Pancreas (tissue), 10 donors: Measurements from ENCODE around the gene DPF3. TPM values are rescaled to one million over a fixed set of nuclear protein-coding genes. Genes with fewer than 3 reads are reported as not detected.

Source experiments
- ATAC-seq, 4 donors: fragments of 200-7000 bp; cut with Tn5 transposase; one replicate each; pipeline versions ENCODE4 v1.8.0 to v1.9.1; 2020; ENCODE audit warnings: mild to moderate bottlenecking in 4 of 4, moderate library complexity in 4 of 4
- DNase-seq, 6 donors: peaks; one replicate each; pipeline ENCODE4 v3.0.0-alpha.2; 2020
- FAIRE-seq: peaks from 2 replicates; lab custom pipeline; 2012; peaks lifted over from hg19 to GRCh38; lab: Jason Lieb, UNC
- H3K27ac ChIP-seq, 4 donors: fragments of 200-600 bp; sonication (generic); 1 replicate in 3 of 4; 2 replicates in 1 of 4; pipeline versions ENCODE4 v1.5.0 to v1.8.0; 2020
- H3K27me3 ChIP-seq, 4 donors: fragments of 200-600 bp; one replicate each; pipeline ENCODE4 v1.8.0; 2021
- H3K36me3 ChIP-seq, 3 donors: fragments of 200-600 bp; sonication (generic) in 1 of 3; one replicate each; pipeline versions ENCODE4 v1.5.0 to v1.8.0; 2020 to 2021
- H3K4me1 ChIP-seq, 3 donors: fragments of 200-600 bp; one replicate each; pipeline ENCODE4 v1.8.0; 2021
- H3K4me3 ChIP-seq, 4 donors: fragments of 200-600 bp; sonication (generic) in 2 of 4; one replicate each; pipeline versions ENCODE4 v1.5.0 to v1.8.0; 2020 to 2021
- H3K9me3 ChIP-seq, 4 donors: fragments of 200-600 bp; one replicate each; pipeline ENCODE4 v1.8.0; 2021
- CTCF ChIP-seq, 4 donors: fragments of 200-600 bp; sonication (generic) in 3 of 4; IDR thresholded peaks; one replicate each; pipeline versions ENCODE4 v1.5.0 to v1.8.0; 2021; ENCODE audit warnings: antibody characterized with exemption in 4 of 4
- WGBS, 2 donors: extraction: QIAGEN DNeasy Blood & Tissue Kit; methylation state at CpG; one replicate each; pipeline ENCODE4 v1.1.7; 2013; 5-methylcytosine and 5-hydroxymethylcytosine counted together
- intact Hi-C, 3 donors: fragments of 100-400 bp; cut with DNase I; formaldehyde crosslinking; loops; one replicate each; pipeline versions ENCODE4 v1.11.1 to v1.14.2; 2022
- polyA plus RNA-seq, 2 donors: library from polyadenylated mRNA; stranded (reverse); fragments of 200-250 nt; gene quantifications; one replicate each; pipeline ENCODE4 v1.2.3, GENCODE V29; 2013
- total RNA-seq, 6 donors: library from RNA; stranded (reverse); fragmentation: NEBNext Ultra II Directional in 4 of 6; extraction: Animal tissue kit (Norgen Biotek cat#: 25700) in 4 of 6; gene quantifications; one replicate each; pipeline versions ENCODE4 v1.2.1 to v1.2.4, GENCODE V29; 2021 to 2023
- donor health status: healthy with polysubstance abuse.
- donor health status: DM: no; HTN: no; CAD: no; lungs with moderate emphysema.
- donor health status: DM: no; HTN: no; CAD: no.
- donor health status: control.
- donor health status: control.
- donor health status: Bipolar disorder and iron deficiency.
- donor health status: DM: yes; HTN: yes; CAD: no.
- donor health status: DM: no; HTN: no; CAD: no.
- donor health status: DM: no; HTN: no; CAD: no.
- donor health status: DM: yes; HTN: yes; CAD: no.

The DPF3 gene
- total and polyA plus RNA-seq, 8 donors = 0.14 to 1.3 (median 0.86) TPM

DNA sequence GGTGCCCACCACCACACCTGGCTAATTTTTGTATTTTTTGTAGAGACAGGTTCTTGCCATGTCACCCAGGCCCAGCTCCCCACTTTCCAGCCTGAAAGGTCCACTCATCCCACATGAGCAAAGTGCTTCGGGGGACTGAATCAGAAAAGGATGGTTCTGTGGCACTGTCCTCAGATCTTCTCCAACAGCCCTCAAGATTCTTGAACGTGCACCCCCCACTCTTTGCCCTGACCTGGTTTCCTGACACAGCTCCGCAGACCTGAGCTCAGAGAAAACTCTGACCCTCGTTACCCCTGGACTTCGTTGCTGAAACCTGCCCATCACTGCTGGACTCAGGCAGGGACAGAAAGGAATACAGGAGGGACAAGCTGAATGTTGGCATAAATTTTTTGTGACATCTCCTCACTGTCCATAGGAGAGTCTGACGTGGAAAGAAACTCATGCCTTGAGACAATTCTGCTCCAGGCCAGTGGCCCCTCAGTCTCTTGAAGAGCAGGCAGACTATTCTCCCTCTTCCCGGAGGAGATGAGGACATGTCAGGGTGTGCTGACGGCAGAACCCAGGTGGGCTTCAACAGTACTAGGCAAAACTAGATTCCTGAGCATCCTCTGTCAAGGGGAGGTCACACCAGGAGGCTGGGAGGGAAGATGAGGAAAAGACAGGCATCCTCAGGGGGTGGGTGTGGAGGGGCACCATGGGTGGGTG lies 149.3 kb downstream of the DPF3 start:
- peak overlapping the region in 2 of 4 donors; percentile 10 to 36 for H3K27ac ChIP-seq
- no peak for TF ChIP-seq CTCF (IDR thresholded peaks at IDR 0.05)
- no peaks in the 10 kb centered on the region for H3K9me3 ChIP-seq
- no peaks in the 10 kb centered on the region for H3K36me3 ChIP-seq
- H3K4me1 ChIP-seq = peaks cover 0 to 6% (median 5%) of the 10 kb centered on the region in 3 donors
- intact Hi-C loops = no loop called here
- ATAC-seq (no peak), DNase-seq (no peak), FAIRE-seq (no peak)
- H3K4me3 ChIP-seq = no peak overlapping the region
- H3K27me3 ChIP-seq = no peaks in the 10 kb centered on the region
- 90 to 91% methylated on average over 8 of the region's 8 CpGs for WGBS, 2 donors

- Histone ChIP-seq H3K4me3 (no peak overlapping the region), H3K4me1 (peaks cover 0 to 6% (median 5%) of the 10 kb centered on the region in 3 donors), H3K9me3 (no peaks in the 10 kb centered on the region), H3K27me3 (no peaks in the 10 kb centered on the region), H3K36me3 (no peaks in the 10 kb centered on the region), H3K27ac (peak overlapping the region in 2 of 4 donors; percentile 10 to 36)
- 16 to 17% methylated on average over 2 of the region's 2 CpGs for WGBS, 2 donors
- no peak for TF ChIP-seq CTCF (IDR thresholded peaks at IDR 0.05)
- FAIRE-seq = no peak
- intact Hi-C loops = no loop called here
- peak in 4 of 6 donors; percentile 35 to 75 (median 54) for DNase-seq
- peak; percentile 77 to 93 (median 88) for ATAC-seq
Observed at GRCh38 chr14:72743626-72744025, 150.3 kb downstream of the DPF3 start.

DNA sequence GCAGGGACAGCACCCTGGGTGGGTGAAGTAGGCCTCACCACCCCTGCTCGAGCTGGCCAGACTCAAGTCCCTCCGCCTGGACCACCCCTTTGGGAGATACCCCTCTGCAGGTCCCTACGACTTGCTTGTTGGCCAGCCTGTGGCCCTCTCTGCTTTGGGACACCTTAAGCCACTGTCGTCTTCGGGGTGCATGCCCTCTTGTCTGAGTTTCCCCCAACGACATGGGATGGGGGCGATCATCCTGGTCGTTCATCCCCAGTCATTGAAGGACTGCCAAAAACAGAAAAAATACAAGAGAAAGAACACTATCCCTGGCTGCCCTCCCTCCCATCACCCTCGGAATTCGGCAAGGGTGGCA lies 151.1 kb downstream of the DPF3 start:
- no peaks in the 10 kb centered on the region for H3K27me3 ChIP-seq
- FAIRE-seq (no peak), ATAC-seq (no peak), DNase-seq (no peak)
- WGBS, 2 donors = 78 to 86% methylated on average over 10 of the region's 10 CpGs
- H3K27ac ChIP-seq = no peak overlapping the region
- no peak for TF ChIP-seq CTCF (IDR thresholded peaks at IDR 0.05)
- H3K36me3 ChIP-seq = no peaks in the 10 kb centered on the region
- H3K4me3 ChIP-seq = no peak overlapping the region
- H3K4me1 ChIP-seq = peaks cover 0 to 6% (median 5%) of the 10 kb centered on the region in 3 donors
- intact Hi-C loops = no loop called here
- H3K9me3 ChIP-seq = no peaks in the 10 kb centered on the region

DNA sequence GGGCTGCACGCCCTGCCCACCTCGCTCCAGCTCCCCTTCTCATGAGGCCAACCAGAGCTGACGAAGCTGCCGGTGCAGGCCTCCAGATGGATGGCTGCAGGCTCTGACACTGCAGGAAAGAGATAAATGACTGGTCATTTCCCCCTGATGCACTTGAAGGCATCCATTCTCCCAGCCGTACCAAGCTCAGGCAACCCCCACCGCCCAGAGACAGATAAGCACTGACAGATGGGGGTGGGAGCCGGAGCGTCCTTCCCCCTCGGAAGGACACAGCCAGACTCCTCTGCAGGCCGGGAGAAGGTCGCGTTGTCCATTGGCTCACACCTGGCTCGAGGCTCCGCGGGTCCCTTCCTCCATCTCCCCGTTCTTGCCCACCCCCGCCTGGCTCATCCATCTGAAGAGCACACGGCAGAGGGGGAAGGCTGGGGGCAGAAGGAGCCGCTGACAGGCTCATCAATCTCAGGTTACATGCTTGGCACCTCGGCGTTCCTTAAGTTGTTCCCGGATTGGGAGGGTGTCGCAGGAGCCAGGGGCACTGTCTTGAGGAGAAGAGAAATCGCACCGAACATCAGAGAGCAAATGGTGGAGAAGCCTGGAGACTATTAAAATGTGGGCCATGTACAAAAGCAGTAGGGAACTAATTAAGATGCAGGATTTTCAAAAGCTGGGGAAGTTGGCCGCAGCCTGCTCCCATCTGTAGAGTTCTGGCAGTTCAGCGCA lies 151.6 kb downstream of the DPF3 start:
- intact Hi-C loops = no loop called here
- H3K4me3 ChIP-seq = no peak overlapping the region
- H3K27me3 ChIP-seq = no peaks in the 10 kb centered on the region
- H3K36me3 ChIP-seq = no peaks in the 10 kb centered on the region
- DNase-seq (no peak), FAIRE-seq (no peak), ATAC-seq (no peak)
- H3K9me3 ChIP-seq = no peaks in the 10 kb centered on the region
- no peak for TF ChIP-seq CTCF (IDR thresholded peaks at IDR 0.05)
- no peak overlapping the region for H3K27ac ChIP-seq
- H3K4me1 ChIP-seq = peaks cover 0 to 6% (median 5%) of the 10 kb centered on the region in 3 donors
- WGBS, 2 donors = 83 to 84% methylated on average over 27 of the region's 27 CpGs

- Histone ChIP-seq H3K36me3 (no peaks in the 10 kb centered on the region), H3K4me1 (peaks cover 0 to 6% (median 5%) of the 10 kb centered on the region in 3 donors), H3K4me3 (no peak overlapping the region), H3K27ac (no peak overlapping the region), H3K27me3 (no peaks in the 10 kb centered on the region), H3K9me3 (no peaks in the 10 kb centered on the region)
- FAIRE-seq (no peak), ATAC-seq (no peak), DNase-seq (no peak)
- TF ChIP-seq CTCF (IDR thresholded peaks at IDR 0.05) = no peak
- WGBS, 2 donors = 78 to 90% methylated on average over 8 of the region's 8 CpGs
- intact Hi-C loops = no loop called here
Observed at GRCh38 chr14:72741826-72742117, 152.1 kb downstream of the DPF3 start.
